Fibroblast of lung (primary cell): ENCODE measurements around the gene PCDHA10. TPM values are rescaled to one million over a fixed set of nuclear protein-coding genes. Genes with fewer than 3 reads are reported as not detected.

Experiments used
- DNase-seq, 2 donors: peaks; one replicate each; pipeline versions ENCODE4 v3.0.0 to v3.0.0-alpha.2; 2010; ENCODE audit warnings: low read depth in 2 of 2
- H2AFZ ChIP-seq: 2 replicates; pipeline ENCODE4 v1.5.1; 2012; ENCODE audit warnings: low read length, control low read depth, inconsistent platforms
- H3K27ac ChIP-seq: 2 replicates; pipeline ENCODE4 v1.5.1; 2011; ENCODE audit warnings: low read length, control low read depth; ENCODE audit not compliant: insufficient read depth
- H3K27me3 ChIP-seq: 2 replicates; pipeline ENCODE4 v1.5.1; 2011; ENCODE audit warnings: mild to moderate bottlenecking, low read length; ENCODE audit not compliant: control insufficient read depth, insufficient read depth
- H3K36me3 ChIP-seq: 2 replicates; pipeline ENCODE4 v1.5.1; 2011; ENCODE audit warnings: low read length; ENCODE audit not compliant: control insufficient read depth, insufficient read depth
- H3K4me1 ChIP-seq: 2 replicates; pipeline ENCODE4 v1.5.1; 2011; ENCODE audit warnings: low read length; ENCODE audit not compliant: control insufficient read depth, insufficient read depth; ENCODE audit errors: extremely low read depth
- H3K4me2 ChIP-seq: 2 replicates; pipeline ENCODE4 v1.5.1; 2011; ENCODE audit warnings: low read length, control low read depth; ENCODE audit not compliant: insufficient read depth; ENCODE audit errors: extremely low read depth
- H3K4me3 ChIP-seq, 4 experiments: fragments of 200-600 bp in 1 of 4; sonication (generic) in 1 of 4; replicated peaks in 1 of 4; 2 replicates each; pipeline ENCODE4 v1.5.1; 2011 to 2016; ENCODE audit warnings: low read length in 4 of 4, low read depth in 3 of 4, mild to moderate bottlenecking in 3 of 4, control low read depth in 2 of 4, inconsistent platforms in 1 of 4, mixed read lengths in 1 of 4; ENCODE audit not compliant: insufficient read depth in 1 of 4; ENCODE audit errors: control extremely low read depth in 1 of 4
- H3K79me2 ChIP-seq: 2 replicates; pipeline ENCODE4 v1.5.1; 2012; ENCODE audit warnings: mild to moderate bottlenecking, low read length, inconsistent platforms; ENCODE audit not compliant: control insufficient read depth, insufficient read depth
- H3K9ac ChIP-seq: 2 replicates; pipeline ENCODE4 v1.5.1; 2011; ENCODE audit warnings: mild to moderate bottlenecking, low read length, control low read depth; ENCODE audit not compliant: insufficient read depth
- H3K9me3 ChIP-seq: 2 replicates; pipeline ENCODE4 v1.5.1; 2012; ENCODE audit warnings: low read depth, low read length; ENCODE audit not compliant: control insufficient read depth, insufficient read depth
- H4K20me1 ChIP-seq: 2 replicates; pipeline ENCODE4 v1.5.1; 2011; ENCODE audit warnings: low read length; ENCODE audit not compliant: control insufficient read depth, insufficient read depth; ENCODE audit errors: extremely low read depth
- EZH2 ChIP-seq: IDR thresholded peaks from 2 replicates; pipeline ENCODE4 v1.5.1; 2012; ENCODE audit warnings: low read length, control low read depth, mild to moderate bottlenecking; ENCODE audit errors: missing control alignments
- polyA plus RNA-seq, 2 donors: library from polyadenylated mRNA; depleted of rRNA in 1 of 2; stranded (reverse) in 1 of 2; unstranded in 1 of 2; fragments of >200 nt; gene quantifications; 2 replicates each; pipeline ENCODE4 v1.2.1, GENCODE V29; 2011 to 2012; ENCODE audit warnings: missing spikeins in 1 of 2
- total RNA-seq: library from RNA; depleted of rRNA; stranded (reverse); fragments of >200 nt; gene quantifications from 2 replicates; pipeline ENCODE4 v1.2.1, GENCODE V29; 2014
- TF ChIP-seq, protein P1 (sequence below), 2 donors: IDR thresholded peaks in 1 of 2; conservative IDR thresholded peaks in 1 of 2; 1 replicate in 1 of 2; 2 replicates in 1 of 2; pipeline ENCODE4 v1.5.1; 2011 to 2012; ENCODE audit warnings: low read length in 2 of 2, control low read depth in 1 of 2, inconsistent platforms in 1 of 2, low read depth in 1 of 2, mild to moderate bottlenecking in 1 of 2

The PCDHA10 gene
- total and polyA plus RNA-seq, 2 donors (not counting 1 experiment from before 2014, with no cell fraction given): 0.66 to 2.0 TPM

DNA sequence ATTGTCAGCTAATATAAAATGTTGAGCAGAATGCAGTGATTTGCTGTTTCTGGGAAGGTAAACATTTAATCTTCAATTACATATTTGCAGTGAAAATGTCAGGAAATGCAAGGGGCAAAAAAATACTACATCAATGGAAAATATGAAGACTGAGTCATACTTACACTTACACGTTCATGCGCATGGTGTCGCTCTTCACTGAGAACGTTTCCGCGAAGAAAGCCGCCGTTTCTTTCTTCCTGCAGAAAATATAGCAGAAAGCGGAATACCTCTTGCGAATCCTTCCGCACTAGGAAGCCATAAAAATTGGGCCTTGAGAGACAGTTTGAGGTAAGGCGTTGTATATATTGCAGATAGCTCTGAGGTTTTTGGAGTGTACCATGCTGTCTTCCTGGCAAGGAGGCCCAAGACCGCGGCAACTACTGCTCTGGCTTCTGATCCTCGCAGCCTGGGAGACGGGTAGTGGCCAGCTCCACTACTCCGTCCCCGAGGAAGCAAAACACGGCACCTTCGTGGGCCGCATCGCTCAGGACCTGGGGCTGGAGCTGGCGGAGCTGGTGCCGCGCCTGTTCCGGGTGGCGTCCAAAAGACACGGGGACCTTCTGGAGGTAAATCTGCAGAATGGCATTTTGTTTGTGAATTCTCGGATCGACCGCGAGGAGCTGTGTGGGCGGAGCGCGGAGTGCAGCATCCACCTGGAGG, 26.3 kb downstream of the PCDHA10 start, which contains the start of gene PCDHA13:
Gene PCDHA13, plus strand, starts transcription at position 236 of the 702 bp plus-strand sequence. Its CDS starts 145 bp downstream, at position 381.
- no peak for DNase-seq
- TF ChIP-seq, protein P1, sequence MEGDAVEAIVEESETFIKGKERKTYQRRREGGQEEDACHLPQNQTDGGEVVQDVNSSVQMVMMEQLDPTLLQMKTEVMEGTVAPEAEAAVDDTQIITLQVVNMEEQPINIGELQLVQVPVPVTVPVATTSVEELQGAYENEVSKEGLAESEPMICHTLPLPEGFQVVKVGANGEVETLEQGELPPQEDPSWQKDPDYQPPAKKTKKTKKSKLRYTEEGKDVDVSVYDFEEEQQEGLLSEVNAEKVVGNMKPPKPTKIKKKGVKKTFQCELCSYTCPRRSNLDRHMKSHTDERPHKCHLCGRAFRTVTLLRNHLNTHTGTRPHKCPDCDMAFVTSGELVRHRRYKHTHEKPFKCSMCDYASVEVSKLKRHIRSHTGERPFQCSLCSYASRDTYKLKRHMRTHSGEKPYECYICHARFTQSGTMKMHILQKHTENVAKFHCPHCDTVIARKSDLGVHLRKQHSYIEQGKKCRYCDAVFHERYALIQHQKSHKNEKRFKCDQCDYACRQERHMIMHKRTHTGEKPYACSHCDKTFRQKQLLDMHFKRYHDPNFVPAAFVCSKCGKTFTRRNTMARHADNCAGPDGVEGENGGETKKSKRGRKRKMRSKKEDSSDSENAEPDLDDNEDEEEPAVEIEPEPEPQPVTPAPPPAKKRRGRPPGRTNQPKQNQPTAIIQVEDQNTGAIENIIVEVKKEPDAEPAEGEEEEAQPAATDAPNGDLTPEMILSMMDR (conservative IDR thresholded peaks at IDR 0.05 in 1 of 2, IDR thresholded peaks at IDR 0.05 in 1 of 2; ENCODE audit: low read depth in 1 of 2, low read length in 2 of 2): no peak
- TF ChIP-seq EZH2: no peak
- no peaks in the 10 kb centered on the region for H3K27me3 ChIP-seq
- no peaks in the 10 kb centered on the region for H4K20me1 ChIP-seq
- H3K4me3 ChIP-seq: no peak within 1 kb of the TSS
- no peak within 1 kb of the TSS for H3K9ac ChIP-seq
- no peaks in the 10 kb centered on the region for H3K79me2 ChIP-seq
- no peak within 1 kb of the TSS for H3K27ac ChIP-seq
- H3K4me1 ChIP-seq: no peaks in the 10 kb centered on the region
- no peaks in the 10 kb centered on the region for H3K9me3 ChIP-seq
- no peaks in the 10 kb centered on the region for H3K36me3 ChIP-seq
- H3K4me2 ChIP-seq: no peak within 1 kb of the TSS
- H2AFZ ChIP-seq: no peak within 1 kb of the TSS

DNA sequence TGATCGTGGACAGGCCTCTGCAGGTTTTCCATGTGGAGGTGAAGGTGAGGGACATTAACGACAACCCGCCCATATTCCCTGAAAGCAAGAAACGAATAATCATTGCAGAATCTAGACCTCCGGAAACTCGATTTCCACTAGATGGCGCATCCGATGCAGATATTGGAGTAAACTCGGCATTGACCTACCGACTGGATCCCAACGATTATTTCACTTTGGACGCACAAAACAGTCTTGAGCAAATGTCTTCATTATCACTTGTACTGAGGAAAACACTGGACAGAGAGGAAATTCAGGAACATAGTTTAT, 26.8 kb downstream of the PCDHA10 start:
- no peak for TF ChIP-seq EZH2
- TF ChIP-seq, protein P1 (conservative IDR thresholded peaks at IDR 0.05 in 1 of 2, IDR thresholded peaks at IDR 0.05 in 1 of 2; ENCODE audit: low read depth in 1 of 2, low read length in 2 of 2): no peak
- Histone ChIP-seq H3K27me3 (no peaks in the 10 kb centered on the region), H3K4me1 (no peaks in the 10 kb centered on the region), H3K27ac (no peak overlapping the region), H2AFZ (no peak overlapping the region), H4K20me1 (no peaks in the 10 kb centered on the region), H3K79me2 (no peaks in the 10 kb centered on the region), H3K4me3 (no peak overlapping the region), H3K4me2 (no peak overlapping the region), H3K9ac (no peak overlapping the region), H3K9me3 (no peaks in the 10 kb centered on the region), H3K36me3 (no peaks in the 10 kb centered on the region)
- DNase-seq: no peak

DNA sequence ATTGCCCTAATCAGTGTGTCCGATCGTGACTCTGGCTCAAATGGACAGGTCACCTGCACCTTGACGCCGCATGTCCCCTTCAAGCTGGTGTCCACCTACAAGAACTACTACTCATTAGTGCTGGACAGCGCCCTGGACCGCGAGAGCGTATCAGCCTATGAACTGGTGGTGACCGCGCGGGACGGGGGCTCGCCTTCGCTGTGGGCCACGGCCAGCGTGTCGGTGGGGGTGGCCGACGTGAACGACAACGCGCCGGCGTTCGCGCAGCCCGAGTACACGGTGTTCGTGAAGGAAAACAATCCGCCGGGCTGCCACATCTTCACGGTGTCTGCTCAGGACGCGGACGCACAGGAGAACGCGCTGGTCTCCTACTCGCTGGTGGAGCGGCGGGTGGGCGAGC, 27.7 kb downstream of the PCDHA10 start:
- no peak for DNase-seq
- Histone ChIP-seq H3K36me3 (no peaks in the 10 kb centered on the region), H3K4me2 (no peak overlapping the region), H3K27me3 (no peaks in the 10 kb centered on the region), H3K79me2 (no peaks in the 10 kb centered on the region), H3K27ac (no peak overlapping the region), H4K20me1 (no peaks in the 10 kb centered on the region), H3K4me1 (no peaks in the 10 kb centered on the region), H3K9ac (no peak overlapping the region), H2AFZ (no peak overlapping the region), H3K4me3 (no peak overlapping the region), H3K9me3 (no peaks in the 10 kb centered on the region)
- TF ChIP-seq EZH2: no peak
- TF ChIP-seq, protein P1 (conservative IDR thresholded peaks at IDR 0.05 in 1 of 2, IDR thresholded peaks at IDR 0.05 in 1 of 2; ENCODE audit: low read depth in 1 of 2, low read length in 2 of 2): no peak
